Smooth muscle cell (in vitro differentiated cells): ENCODE results near the gene ALOX12. TPM values are rescaled to one million over a fixed set of nuclear protein-coding genes. Genes with fewer than 3 reads are reported as not detected.

ENCODE experiments used
- DNase-seq: peaks from one replicate; lab custom pipeline; 2025; ENCODE audit not compliant: unreplicated experiment; lab: John Stamatoyannopoulos, UW
- H2AFZ ChIP-seq: fragments of 200-600 bp; sonication (generic); 2 replicates; pipeline ENCODE4 v1.6.0; 2016; ENCODE audit warnings: antibody characterized with exemption, low read depth, mild to moderate bottlenecking
- H3F3A ChIP-seq: fragments of 200-600 bp; sonication (generic); 2 replicates; pipeline ENCODE4 v1.6.0; 2017; ENCODE audit warnings: antibody characterized with exemption, low read depth
- H3K27ac ChIP-seq: fragments of 200-600 bp; sonication (generic); 2 replicates; pipeline ENCODE4 v1.5.1; 2016; ENCODE audit warnings: low read depth, mild to moderate bottlenecking
- H3K27me3 ChIP-seq: fragments of 200-600 bp; sonication (generic); 2 replicates; pipeline ENCODE4 v1.6.1; 2016; ENCODE audit warnings: low read depth, mild to moderate bottlenecking
- H3K36me3 ChIP-seq: fragments of 200-600 bp; sonication (generic); 2 replicates; pipeline ENCODE4 v1.5.1; 2016; ENCODE audit warnings: low read depth
- H3K4me1 ChIP-seq: fragments of 200-600 bp; sonication (generic); 2 replicates; pipeline ENCODE4 v1.5.1; 2016; ENCODE audit warnings: low read depth
- H3K4me2 ChIP-seq: fragments of 200-600 bp; sonication (generic); 2 replicates; pipeline ENCODE4 v1.6.0; 2016; ENCODE audit warnings: mild to moderate bottlenecking
- H3K4me3 ChIP-seq: fragments of 200-600 bp; sonication (generic); 2 replicates; pipeline ENCODE4 v1.5.1; 2016; ENCODE audit warnings: mild to moderate bottlenecking
- H3K79me2 ChIP-seq: fragments of 200-600 bp; sonication (generic); 2 replicates; pipeline ENCODE4 v1.6.0; 2016; ENCODE audit warnings: low read depth, mild to moderate bottlenecking
- H3K9ac ChIP-seq: fragments of 200-600 bp; sonication (generic); 2 replicates; pipeline ENCODE4 v1.6.0; 2016; ENCODE audit warnings: low read depth
- H3K9me3 ChIP-seq: fragments of 200-600 bp; sonication (generic); replicated peaks from 2 replicates; pipeline ENCODE4 v1.5.1; 2016; ENCODE audit warnings: low read depth
- H4K20me1 ChIP-seq: fragments of 200-600 bp; sonication (generic); 2 replicates; pipeline ENCODE4 v1.6.0; 2016; ENCODE audit warnings: low read depth
- CTCF ChIP-seq: fragments of 200-600 bp; sonication (generic); IDR thresholded peaks from 2 replicates; pipeline ENCODE4 v1.5.1; 2017; ENCODE audit warnings: borderline replicate concordance, mild to moderate bottlenecking, antibody characterized with exemption; ENCODE audit not compliant: insufficient read depth, poor library complexity, severe bottlenecking
- WGBS: methylation state at CpG from one replicate; pipeline ENCODE4 v1.1.7; 2016; ENCODE audit warnings: low lambda C conversion rate; 5-methylcytosine and 5-hydroxymethylcytosine counted together
- polyA plus RNA-seq: library from polyadenylated mRNA; unstranded; fragments of >200 nt; fragmentation: Nextera tagmentation; extraction: Ambion mirVana; gene quantifications from 2 replicates; pipeline ENCODE4 v1.2.1, GENCODE V29; 2016
- total RNA-seq: library from RNA; depleted of rRNA; stranded (reverse); fragments of >200 nt; gene quantifications from 2 replicates; pipeline ENCODE4 v1.2.3, GENCODE V29; 2014

ALOX12 gene
- total and polyA plus RNA-seq, 2 experiments from 2014 or later, result 0.35 TPM; not detected in 1

- peaks cover 6% of the 10 kb centered on the region for H3K4me1 ChIP-seq
- peak overlapping the region; percentile 85 for H3K4me2 ChIP-seq
- TF ChIP-seq CTCF, result no peak
- no peaks in the 10 kb centered on the region for H3K79me2 ChIP-seq
- DNase-seq, result no peak
- H4K20me1 ChIP-seq, result no peaks in the 10 kb centered on the region
- H3K9ac ChIP-seq, result no peak overlapping the region
- 21% methylated on average over 35 of the region's 43 CpGs for WGBS
- peaks cover 4% of the 10 kb centered on the region for H3F3A ChIP-seq
- H3K36me3 ChIP-seq, result no peaks in the 10 kb centered on the region
- no peaks in the 10 kb centered on the region for H3K9me3 ChIP-seq
- peak overlapping the region; percentile 59 for H2AFZ ChIP-seq
- H3K27ac ChIP-seq, result no peak overlapping the region
- H3K27me3 ChIP-seq, result peaks cover 8% of the 10 kb centered on the region
- peak overlapping the region; percentile 51 for H3K4me3 ChIP-seq
Observed at GRCh38 chr17:7041607-7042500, 46.0 kb downstream of the ALOX12 start.

- H3K27ac ChIP-seq, result no peak overlapping the region
- peaks cover 4% of the 10 kb centered on the region for H3F3A ChIP-seq
- H3K4me1 ChIP-seq, result peaks cover 6% of the 10 kb centered on the region
- H3K9ac ChIP-seq, result no peak overlapping the region
- H2AFZ ChIP-seq, result peak overlapping the region; percentile 59
- H3K9me3 ChIP-seq, result no peaks in the 10 kb centered on the region
- H3K27me3 ChIP-seq, result peaks cover 8% of the 10 kb centered on the region
- H3K4me3 ChIP-seq, result peak overlapping the region; percentile 51
- WGBS, result 10% methylated on average over 37 of the region's 53 CpGs
- no peak for TF ChIP-seq CTCF
- H4K20me1 ChIP-seq, result no peaks in the 10 kb centered on the region
- H3K4me2 ChIP-seq, result peak overlapping the region; percentile 85
- H3K36me3 ChIP-seq, result no peaks in the 10 kb centered on the region
- DNase-seq, result no peak
- H3K79me2 ChIP-seq, result no peaks in the 10 kb centered on the region
Observed at GRCh38 chr17:7042501-7043181, 46.8 kb downstream of the ALOX12 start.

- WGBS, result 4% methylated on average over 21 of the region's 21 CpGs
- Histone ChIP-seq H3K36me3 (no peaks in the 10 kb centered on the region), H3K9ac (no peak overlapping the region), H2AFZ (peak overlapping the region; percentile 30), H3K27me3 (peaks cover 8% of the 10 kb centered on the region), H3K79me2 (no peaks in the 10 kb centered on the region), H3K4me1 (peaks cover 6% of the 10 kb centered on the region), H3F3A (peaks cover 4% of the 10 kb centered on the region), H3K27ac (no peak overlapping the region), H3K4me3 (peak overlapping the region; percentile 51), H3K9me3 (no peaks in the 10 kb centered on the region), H3K4me2 (peak overlapping the region; percentile 85), H4K20me1 (no peaks in the 10 kb centered on the region)
- no peak for DNase-seq
- TF ChIP-seq CTCF, result no peak
Observed at GRCh38 chr17:7043182-7043496, 47.3 kb downstream of the ALOX12 start.
